NCI-H1092 treated with DMSO at 0.1 percent for 48 hours (cell line): ENCODE data around the gene GRM2.
"Not testable (repeated sequence)": the region's sequence is repeated elsewhere in the genome, so short reads cannot be mapped to it uniquely, and the experiment has no call there.

Source experiments
- DNase-seq: peaks from one replicate; lab custom pipeline; 2025; lab: John Stamatoyannopoulos, UW

Gene GRM2

GRCh38 chr3:51729042-51729633 is 22.3 kb downstream of the GRM2 start:
- DNase-seq, result no peak

GRCh38 chr3:51733859-51734571 is 27.1 kb downstream of the GRM2 start:
- no peak for DNase-seq

- no peak for DNase-seq
Measured at GRCh38 chr3:51734572-51734907, 27.7 kb downstream of the GRM2 start.

GRCh38 chr3:51735039-51735438 is 28.2 kb downstream of the GRM2 start:
- no peak for DNase-seq

GRCh38 chr3:51735950-51736349 is 29.1 kb downstream of the GRM2 start:
- DNase-seq, result no peak

GRCh38 chr3:51739110-51739509 is 32.2 kb downstream of the GRM2 start:
- no peak for DNase-seq

GRCh38 chr3:51742320-51742719 is 35.5 kb downstream of the GRM2 start:
- DNase-seq, result not testable (repeated sequence)

- not testable (repeated sequence) for DNase-seq
Measured at GRCh38 chr3:51742978-51743377, 36.1 kb downstream of the GRM2 start.

- no peak for DNase-seq
Measured at GRCh38 chr3:51747840-51748239, 41.0 kb downstream of the GRM2 start.

GRCh38 chr3:51748327-51748726 is 41.5 kb downstream of the GRM2 start:
- no peak for DNase-seq

GRCh38 chr3:51750878-51751277 is 44.0 kb downstream of the GRM2 start:
- DNase-seq, result no peak

- DNase-seq, result no peak
Measured at GRCh38 chr3:51751287-51751686, 44.4 kb downstream of the GRM2 start.

GRCh38 chr3:51753763-51754750 is 47.2 kb downstream of the GRM2 start:
- not testable (repeated sequence) for DNase-seq

- DNase-seq, result no peak
Measured at GRCh38 chr3:51759203-51759602, 52.3 kb downstream of the GRM2 start.
